OCI-LY7 (cell line): ENCODE data around the gene VPS37C. TPM values are rescaled to one million over a fixed set of nuclear protein-coding genes. Genes with fewer than 3 reads are reported as not detected.

Experiments used
- BruUV-seq: library from RNA; stranded (reverse); fragments of 400-500 nt; replicated peaks from 2 replicates; lab custom pipeline; 2021; lab: Mats Ljungman, UMichigan
- CTCF ChIA-PET: fragments of 300-600 bp; sonication (Branson Sonifier 250); formaldehyde crosslinking; loops from one replicate; lab custom pipeline; 2022; ENCODE audit warnings: antibody characterized with exemption; ENCODE audit not compliant: unreplicated experiment; lab: Charles Lee
- POLR2A ChIA-PET: fragments of 300-600 bp; sonication (Branson Sonifier 250); formaldehyde crosslinking; loops from one replicate; lab custom pipeline; 2022; ENCODE audit warnings: antibody characterized with exemption; lab: Charles Lee
- DNase-seq: peaks from one replicate; pipeline ENCODE4 v3.0.0-alpha.2; 2015; ENCODE audit warnings: low spot score
- H2AFZ ChIP-seq: fragments of 200-600 bp; sonication (generic), shearing (Covaris generic); 2 replicates; pipeline ENCODE4 v1.6.1; 2014; ENCODE audit warnings: mild to moderate bottlenecking, antibody characterized with exemption, low read length, moderate library complexity
- H3K27ac ChIP-seq: fragments of 200-600 bp; sonication (generic); 2 replicates; pipeline ENCODE4 v1.5.1; 2014; ENCODE audit warnings: mixed run types, low read depth, mild to moderate bottlenecking, moderate library complexity, low read length, inconsistent platforms; ENCODE audit not compliant: poor library complexity, severe bottlenecking
- H3K36me3 ChIP-seq: fragments of 200-600 bp; sonication (generic); 2 replicates; pipeline ENCODE4 v1.6.1; 2014; ENCODE audit warnings: mild to moderate bottlenecking, antibody characterized with exemption, low read length, moderate library complexity, mixed read lengths; ENCODE audit not compliant: insufficient read depth
- H3K4me1 ChIP-seq: fragments of 200-600 bp; sonication (generic); 2 replicates; pipeline ENCODE4 v1.5.1; 2014; ENCODE audit warnings: mild to moderate bottlenecking, low read length; ENCODE audit not compliant: insufficient read depth, poor library complexity, severe bottlenecking
- H3K4me2 ChIP-seq: fragments of 200-600 bp; sonication (generic); 2 replicates; pipeline ENCODE4 v1.6.1; 2014; ENCODE audit warnings: mild to moderate bottlenecking, low read length
- H3K4me3 ChIP-seq: fragments of 200-600 bp; sonication (generic); 2 replicates; pipeline ENCODE4 v1.5.1; 2014; ENCODE audit warnings: mild to moderate bottlenecking, low read depth, low read length; ENCODE audit not compliant: poor library complexity, severe bottlenecking
- H3K79me2 ChIP-seq: fragments of 200-600 bp; sonication (generic); 2 replicates; pipeline ENCODE4 v1.6.1; 2016; ENCODE audit warnings: low read depth, mild to moderate bottlenecking, low read length, moderate library complexity, mixed read lengths; ENCODE audit not compliant: insufficient read depth
- H3K9me2 ChIP-seq: fragments of 200-600 bp; sonication (generic); 2 replicates; pipeline ENCODE4 v1.6.1; 2016; ENCODE audit warnings: mild to moderate bottlenecking, low read length, mixed read lengths; ENCODE audit not compliant: insufficient read depth
- H3K9me3 ChIP-seq: fragments of 200-600 bp; sonication (generic); 2 replicates; pipeline ENCODE4 v1.6.1; 2014; ENCODE audit warnings: mild to moderate bottlenecking, mixed run types, low read length, mixed read lengths
- H4K20me1 ChIP-seq: fragments of 200-600 bp; sonication (generic); 2 replicates; pipeline ENCODE4 v1.6.1; 2014; ENCODE audit warnings: mild to moderate bottlenecking, antibody characterized with exemption, low read length, moderate library complexity, mixed read lengths; ENCODE audit not compliant: insufficient read depth
- CTCF ChIP-seq: fragments of 200-600 bp; sonication (generic); conservative IDR thresholded peaks from 2 replicates; pipeline ENCODE4 v1.5.1; 2014; ENCODE audit warnings: mild to moderate bottlenecking, antibody characterized with exemption, low read length, moderate library complexity, mixed read lengths
- EZH2phosphoT487 ChIP-seq: fragments of 200-600 bp; sonication (generic); IDR thresholded peaks from 2 replicates; pipeline ENCODE4 v1.6.1; 2018; ENCODE audit warnings: low read depth, borderline replicate concordance, mild to moderate bottlenecking, mixed run types, antibody characterized with exemption, low read length, moderate library complexity, mixed read lengths
- intact Hi-C: fragments of 100-400 bp; cut with micrococcal nuclease; formaldehyde crosslinking; loops from one replicate; pipeline ENCODE4 v1.10.0; 2022; ENCODE audit not compliant: unreplicated experiment
- total RNA-seq, 2 experiments: library from RNA; depleted of rRNA in 1 of 2; stranded (reverse); fragments of >200 nt in 1 of 2; shearing (Covaris generic) in 1 of 2; gene quantifications; 2 replicates each; pipeline ENCODE4 v1.2.3, GENCODE V29; 2014 to 2022

VPS37C gene
- total RNA-seq, 2 experiments from 2014 or later, result 10.3 to 12.8 TPM

GRCh38 chr11:61122761-61123160, 38.5 kb downstream of the VPS37C start:
- POLR2A ChIA-PET, result no interaction called here
- H2AFZ ChIP-seq, result no peak overlapping the region
- CTCF ChIA-PET, result no interaction called here

GRCh38 chr11:61121917-61122316, 39.3 kb downstream of the VPS37C start:
- intact Hi-C loops, result loop anchor here (10.0 kb wide), 1 partner anchor 47 kb away; no protein-coding TSS in a partner anchor
- no TSS peak for BruUV-seq
- Histone ChIP-seq H3K4me1 (no peaks in the 10 kb centered on the region), H3K4me2 (no peak overlapping the region), H3K9me3 (no peaks in the 10 kb centered on the region), H3K9me2 (no peaks in the 10 kb centered on the region), H3K36me3 (no peaks in the 10 kb centered on the region), H2AFZ (no peak overlapping the region), H3K79me2 (no peaks in the 10 kb centered on the region), H3K27ac (no peak overlapping the region), H4K20me1 (no peaks in the 10 kb centered on the region), H3K4me3 (no peak overlapping the region)
- no peak for TF ChIP-seq EZH2phosphoT487
- no peak for DNase-seq
- POLR2A ChIA-PET, result no interaction called here
- CTCF ChIA-PET, result no interaction called here

More at GRCh38 chr11:61122761-61123160, 38.5 kb downstream of the VPS37C start:
- no peak for TF ChIP-seq EZH2phosphoT487
- TF ChIP-seq CTCF, result no peak
- Histone ChIP-seq H3K36me3 (no peaks in the 10 kb centered on the region), H3K4me2 (no peak overlapping the region), H3K9me2 (no peaks in the 10 kb centered on the region), H3K79me2 (no peaks in the 10 kb centered on the region), H3K4me1 (no peaks in the 10 kb centered on the region), H3K9me3 (no peaks in the 10 kb centered on the region), H4K20me1 (no peaks in the 10 kb centered on the region), H3K27ac (no peak overlapping the region), H3K4me3 (no peak overlapping the region)
- no peak for DNase-seq
- no TSS peak for BruUV-seq
- intact Hi-C loops, result loop anchor here (10.0 kb wide), 1 partner anchor 48 kb away; no protein-coding TSS in a partner anchor

GRCh38 chr11:61121192-61121831, 39.9 kb downstream of the VPS37C start:
- Histone ChIP-seq H3K4me1 (no peaks in the 10 kb centered on the region), H3K9me3 (no peaks in the 10 kb centered on the region), H4K20me1 (no peaks in the 10 kb centered on the region), H3K4me2 (no peak overlapping the region), H3K36me3 (no peaks in the 10 kb centered on the region), H3K9me2 (no peaks in the 10 kb centered on the region), H3K79me2 (no peaks in the 10 kb centered on the region), H2AFZ (no peak overlapping the region), H3K27ac (no peak overlapping the region), H3K4me3 (no peak overlapping the region)
- ChIA-PET CTCF (no interaction called here), POLR2A (no interaction called here)
- intact Hi-C loops, result loop anchor here (10.0 kb wide), 1 partner anchor 47 kb away; no protein-coding TSS in a partner anchor
- no peak for DNase-seq
- BruUV-seq, result no TSS peak
- no peak for TF ChIP-seq EZH2phosphoT487
- no peak for TF ChIP-seq CTCF
